GM21515 (cell line): ENCODE data around the gene OR2D2.
"Not testable (repeated sequence)": the region's sequence is repeated elsewhere in the genome, so short reads cannot be mapped to it uniquely, and the experiment has no call there.

Experiments
- ATAC-seq: cut with Tn5 transposase; IDR thresholded peaks from one replicate; pipeline ENCODE4 v1.9.1; 2021; ENCODE audit not compliant: unreplicated experiment

The OR2D2 gene

GRCh38 chr11:6887711-6888110 lies 4.6 kb downstream of the OR2D2 start:
- not testable (repeated sequence) for ATAC-seq

DNA sequence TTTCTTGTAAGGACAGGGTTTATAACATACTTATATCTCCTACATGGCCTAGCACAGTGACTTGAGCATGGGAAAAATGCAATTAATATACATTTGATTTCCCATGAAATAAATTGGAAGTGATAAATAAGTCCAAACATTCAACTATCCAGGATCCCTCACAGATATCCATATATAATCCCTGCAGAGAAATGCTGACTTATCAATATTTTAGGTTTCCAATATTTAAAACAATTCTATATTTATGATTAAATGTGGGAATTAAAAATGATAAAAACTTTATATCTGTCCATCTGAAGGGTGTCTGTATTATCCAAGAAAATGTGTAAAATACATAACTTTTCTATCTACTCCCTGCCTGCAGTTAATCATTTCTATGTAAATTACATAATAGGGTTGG lies 9.5 kb downstream of the OR2D2 start:
- ATAC-seq = no peak

DNA sequence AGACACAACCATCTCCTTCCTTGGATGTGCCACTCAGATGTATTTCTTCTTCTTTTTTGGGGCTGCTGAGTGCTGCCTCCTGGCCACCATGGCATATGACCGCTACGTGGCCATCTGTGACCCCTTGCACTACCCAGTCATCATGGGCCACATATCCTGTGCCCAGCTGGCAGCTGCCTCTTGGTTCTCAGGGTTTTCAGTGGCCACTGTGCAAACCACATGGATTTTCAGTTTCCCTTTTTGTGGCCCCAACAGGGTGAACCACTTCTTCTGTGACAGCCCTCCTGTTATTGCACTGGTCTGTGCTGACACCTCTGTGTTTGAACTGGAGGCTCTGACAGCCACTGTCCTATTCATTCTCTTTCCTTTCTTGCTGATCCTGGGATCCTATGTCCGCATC lies 15.4 kb downstream of the OR2D2 start:
- no peak for ATAC-seq

- ATAC-seq = no peak
These were observed 16.0 kb downstream of the OR2D2 start, which contains the start of gene OR10A4 for GRCh38 chr11:6876325-6876724. OR10A4 (plus strand) TSS chr11:6876625; CDS start chr11:6876648, 23 bp downstream.

DNA sequence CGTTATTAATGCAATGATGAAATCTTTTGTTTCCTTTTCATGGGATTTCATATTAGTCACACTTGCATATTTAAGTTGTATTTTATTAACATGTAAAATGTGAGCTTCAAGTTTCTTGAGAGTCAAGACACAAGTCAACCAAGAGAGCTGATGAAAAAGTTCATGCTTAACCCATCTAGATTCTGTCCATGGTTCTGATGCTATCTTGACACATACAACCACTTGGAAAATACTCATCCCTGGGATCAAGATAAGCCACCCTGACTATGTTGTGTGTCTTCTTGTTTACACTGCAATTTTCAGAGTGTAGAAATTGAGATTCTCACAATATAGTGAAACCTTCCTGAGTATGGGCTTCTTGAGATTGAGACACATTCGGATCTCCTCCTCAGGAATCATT lies 16.5 kb downstream of the OR2D2 start:
- no peak for ATAC-seq

DNA sequence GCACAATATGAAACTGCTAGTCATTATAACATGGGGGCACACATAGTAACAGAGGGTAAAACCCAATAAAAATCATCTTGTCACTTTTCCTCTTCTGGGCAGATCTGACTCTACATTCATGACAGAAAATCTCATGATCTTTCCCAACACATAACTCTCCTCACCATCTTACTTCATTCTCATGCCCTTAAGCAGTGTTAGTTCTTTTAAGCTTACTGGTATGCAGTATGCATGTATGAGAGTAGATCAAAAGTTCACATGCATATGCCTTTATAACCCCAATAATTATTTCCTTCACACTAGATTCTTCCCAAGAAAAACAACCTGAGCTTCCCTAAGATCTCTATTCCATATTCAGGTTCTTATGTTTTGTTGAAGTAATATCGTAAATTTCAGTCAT lies 21.0 kb downstream of the OR2D2 start:
- ATAC-seq = no peak

- ATAC-seq = no peak
These were observed 27.9 kb downstream of the OR2D2 start for GRCh38 chr11:6864438-6864837.

DNA sequence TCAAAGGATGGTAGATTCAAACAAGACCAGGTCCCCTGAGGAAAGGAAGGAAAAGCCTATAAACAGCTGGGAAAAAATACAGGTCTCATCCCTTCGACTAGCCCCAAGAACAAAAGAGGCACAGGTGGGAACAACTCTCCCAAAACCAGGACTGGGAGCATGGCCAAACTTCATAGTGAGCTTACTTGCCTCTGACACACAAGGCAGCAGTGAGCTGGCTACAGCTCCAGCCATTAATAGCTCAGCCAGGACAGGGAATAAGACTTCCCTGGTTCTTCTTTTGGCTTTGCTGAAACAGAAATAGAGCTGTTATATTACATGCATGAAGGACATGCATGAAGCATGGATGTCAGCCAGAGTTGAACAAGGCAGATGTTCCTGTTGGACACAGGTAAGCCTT lies 29.3 kb downstream of the OR2D2 start, which contains the start of gene OR10A2:
OR10A2 (plus strand) TSS at position 97 of the 400 bp plus-strand sequence. CDS start 6,698 bp downstream, outside the sequence.
- ATAC-seq = no peak

- ATAC-seq = peak; percentile 76
These were observed 35.4 kb downstream of the OR2D2 start for GRCh38 chr11:6856871-6857270.

DNA sequence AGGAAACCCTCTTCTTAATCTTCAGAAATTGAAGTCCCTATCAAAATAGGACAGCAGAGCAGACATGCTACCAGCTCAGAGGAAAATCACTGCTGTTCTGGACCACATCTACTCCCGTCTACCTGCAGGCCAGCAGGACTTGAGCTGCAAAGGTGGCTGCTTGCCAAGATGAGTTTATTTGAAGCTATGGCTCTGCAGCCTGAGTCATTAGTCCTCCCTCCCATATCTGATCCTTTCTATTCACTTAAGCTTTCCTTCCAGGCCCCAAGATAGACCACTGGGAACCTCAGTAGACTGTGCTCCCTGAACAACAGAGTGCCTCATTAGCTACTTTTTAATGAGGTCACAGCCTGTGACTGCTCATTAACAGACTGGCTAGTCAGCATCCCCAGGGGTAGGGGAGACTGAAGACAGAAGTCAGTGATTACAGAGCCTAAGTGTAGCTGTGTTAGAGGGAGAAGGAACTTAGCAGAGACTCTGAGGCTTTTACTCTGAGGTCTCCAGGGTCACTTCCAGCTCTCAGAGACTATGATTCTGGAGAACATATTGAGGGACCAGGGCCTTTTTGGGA lies 36.2 kb downstream of the OR2D2 start:
- no peak for ATAC-seq

- ATAC-seq = not testable (repeated sequence)
These were observed 37.5 kb downstream of the OR2D2 start for GRCh38 chr11:6854801-6855200.

- no peak for ATAC-seq
These were observed 41.8 kb downstream of the OR2D2 start for GRCh38 chr11:6850526-6850925.

GRCh38 chr11:6845383-6845782 lies 46.9 kb downstream of the OR2D2 start, which contains the start of gene OR10A5:
OR10A5 (plus strand) TSS chr11:6845683; CDS start chr11:6845683, 0 bp downstream.
- ATAC-seq = no peak

GRCh38 chr11:6844356-6844755 lies 47.9 kb downstream of the OR2D2 start:
- ATAC-seq = no peak

DNA sequence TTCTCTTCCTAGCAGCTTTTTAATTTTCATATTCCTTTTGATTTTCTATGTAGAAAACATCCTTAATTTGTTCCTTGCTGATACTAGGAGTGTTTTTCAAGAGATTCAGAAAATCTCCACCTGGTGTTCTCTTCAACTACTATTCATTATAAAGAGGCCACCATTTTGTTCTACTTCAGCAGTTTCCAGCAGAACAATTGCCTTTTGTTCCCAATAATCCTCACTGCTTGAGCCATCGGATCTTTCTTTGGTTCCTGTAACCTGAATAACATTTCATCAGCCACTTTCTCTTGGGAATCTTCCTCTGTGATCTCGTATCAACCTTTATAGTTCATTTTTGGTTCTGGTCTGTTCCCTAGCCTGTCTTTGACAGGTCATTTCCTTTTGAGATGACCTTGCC lies 48.6 kb downstream of the OR2D2 start:
- no peak for ATAC-seq

DNA sequence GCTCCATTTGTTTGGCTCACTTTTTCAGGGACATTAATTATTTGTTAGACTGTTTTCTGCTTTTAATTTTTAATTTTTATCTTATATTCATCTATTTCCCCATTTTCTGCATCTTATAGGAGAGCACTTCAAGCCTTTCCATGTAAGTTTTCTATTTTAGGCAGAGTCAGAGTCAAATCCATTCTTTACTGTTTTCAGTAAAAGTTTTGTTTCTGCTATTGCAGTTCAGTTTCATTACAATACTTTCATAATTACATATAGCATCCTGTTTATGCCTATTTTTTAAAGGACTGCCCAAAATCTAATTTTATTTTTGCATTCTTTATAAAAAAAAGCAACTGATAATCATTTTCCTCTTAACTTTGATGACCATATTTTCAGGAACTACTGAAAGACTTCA lies 50.6 kb downstream of the OR2D2 start:
- ATAC-seq = no peak
